ENCODE results near the gene PSMD9.
"Not testable (repeated sequence)": the region's sequence is repeated elsewhere in the genome, so short reads cannot be mapped to it uniquely, and the experiment has no call there.

The PSMD9 gene

GRCh38 chr12:121917950-121918678 lies 29.5 kb downstream of the PSMD9 start, which contains the start of gene CFAP251:
TSS of gene CFAP251 (plus strand) at chr12:121918592. CDS start at chr12:121921306, 2,714 bp downstream.
- peak; percentile 86 to 91 (median 89) for DNase-seq (ENCODE audit: low read depth in 2 of 3, low spot score in 2 of 3)

GRCh38 chr12:121918679-121919038 lies 30.1 kb downstream of the PSMD9 start:
- no peak for DNase-seq (ENCODE audit: low read depth in 2 of 3, low spot score in 2 of 3)

- no peak for DNase-seq (ENCODE audit: low read depth in 2 of 3, low spot score in 2 of 3)
Measured at GRCh38 chr12:121921066-121921465, 32.5 kb downstream of the PSMD9 start.

DNA sequence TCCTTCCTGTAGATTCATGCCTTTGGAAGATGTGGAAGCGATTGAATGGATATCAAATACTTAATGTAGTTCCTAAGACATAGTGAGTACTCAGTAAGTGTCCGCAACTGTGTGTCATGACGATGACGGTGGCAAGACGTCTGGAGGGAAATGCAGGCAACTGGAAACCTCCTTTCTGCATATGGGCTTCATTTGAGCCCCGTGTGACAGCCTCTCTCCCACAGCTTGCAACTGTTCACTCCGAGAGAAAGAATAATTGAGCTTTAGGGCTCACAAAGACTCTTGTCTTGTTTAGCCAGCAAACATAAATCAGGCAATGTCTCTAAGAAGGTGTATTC lies 36.7 kb downstream of the PSMD9 start:
- no peak for DNase-seq (ENCODE audit: low read depth in 2 of 3, low spot score in 2 of 3)

DNA sequence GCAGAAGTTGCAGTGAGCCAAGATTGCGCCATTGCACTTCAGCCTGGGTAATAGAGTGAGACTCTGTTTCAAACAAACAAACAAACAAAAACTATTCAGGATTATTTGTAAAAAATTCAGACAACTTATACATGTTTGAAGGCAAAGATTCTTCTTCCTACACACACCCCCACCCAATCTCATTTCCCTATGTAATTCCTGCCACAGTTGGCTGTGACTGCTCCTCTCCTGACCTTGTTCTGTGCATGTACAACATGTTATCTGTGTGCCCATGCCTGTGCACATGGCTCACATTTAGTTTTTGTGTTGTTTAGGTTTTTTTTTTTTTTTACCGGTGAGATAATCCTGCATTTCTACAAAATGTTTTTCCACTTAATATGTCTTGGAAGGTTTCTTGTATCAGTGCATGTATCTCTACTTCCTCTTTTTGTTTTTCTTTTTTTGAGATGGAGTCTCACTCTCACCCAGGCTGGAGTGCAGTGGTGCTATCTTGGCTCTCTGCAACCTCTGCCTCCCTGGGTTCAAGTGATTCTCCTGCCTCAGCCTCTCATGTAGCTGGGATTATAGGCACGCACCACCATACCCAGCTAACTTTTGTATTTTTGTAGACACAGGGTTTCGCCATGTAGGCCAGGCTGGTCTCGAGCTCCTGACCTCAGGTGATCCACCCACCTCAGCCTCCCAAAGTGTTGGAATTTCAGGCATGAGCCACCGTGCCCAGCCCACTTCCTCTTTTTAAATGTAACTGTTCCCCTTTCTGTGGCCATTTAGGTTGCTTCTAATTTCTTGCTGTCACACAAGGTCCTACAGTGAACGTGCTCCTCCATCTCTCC lies 38.5 kb downstream of the PSMD9 start:
- DNase-seq (ENCODE audit: low read depth in 2 of 3, low spot score in 2 of 3): no peak

DNA sequence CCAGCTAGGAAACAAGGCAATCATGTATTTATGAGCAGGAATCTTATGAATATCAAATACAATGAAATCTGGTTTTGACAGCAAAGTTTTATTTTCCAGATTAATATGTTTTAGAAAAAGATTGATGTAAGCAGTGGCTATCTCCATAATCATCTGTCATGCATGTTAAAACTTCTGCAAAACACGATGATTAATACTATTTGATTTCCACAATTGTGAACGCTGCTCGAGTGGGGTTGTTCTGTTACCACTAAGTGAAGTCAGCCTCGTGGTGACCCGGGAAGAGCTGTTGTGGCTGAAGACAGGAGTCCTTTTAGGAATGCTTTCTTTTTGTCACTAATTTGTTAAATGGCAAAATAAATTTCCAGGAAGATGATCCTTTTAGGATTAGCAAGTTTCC lies 39.2 kb downstream of the PSMD9 start:
- no peak for DNase-seq (ENCODE audit: low read depth in 2 of 3, low spot score in 2 of 3)

GRCh38 chr12:121929545-121929944 lies 41.0 kb downstream of the PSMD9 start:
- DNase-seq (ENCODE audit: low read depth in 2 of 3, low spot score in 2 of 3): not testable (repeated sequence)

GRCh38 chr12:121930862-121931261 lies 42.3 kb downstream of the PSMD9 start:
- DNase-seq (ENCODE audit: low read depth in 2 of 3, low spot score in 2 of 3): no peak

DNA sequence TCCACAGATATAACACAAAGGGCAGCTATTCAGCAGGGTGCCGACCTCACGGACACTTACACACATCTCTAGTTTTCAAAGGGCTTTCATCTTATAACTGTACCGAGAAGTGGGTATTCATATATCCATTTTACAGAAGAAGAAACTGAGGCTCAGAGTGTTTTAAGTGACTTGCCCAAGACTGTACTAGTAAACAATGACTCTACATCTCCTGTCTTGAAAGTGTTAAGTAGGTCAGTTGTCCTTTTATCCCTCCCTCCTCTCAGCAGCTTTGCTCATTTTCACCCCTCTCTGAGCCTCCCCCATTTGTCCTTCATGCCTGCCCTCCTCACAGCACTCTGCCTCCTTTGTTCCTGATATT lies 43.6 kb downstream of the PSMD9 start:
- no peak for DNase-seq (ENCODE audit: low read depth in 2 of 3, low spot score in 2 of 3)

- DNase-seq (ENCODE audit: low read depth in 2 of 3, low spot score in 2 of 3): no peak
Measured at GRCh38 chr12:121932914-121933521, 44.4 kb downstream of the PSMD9 start.

DNA sequence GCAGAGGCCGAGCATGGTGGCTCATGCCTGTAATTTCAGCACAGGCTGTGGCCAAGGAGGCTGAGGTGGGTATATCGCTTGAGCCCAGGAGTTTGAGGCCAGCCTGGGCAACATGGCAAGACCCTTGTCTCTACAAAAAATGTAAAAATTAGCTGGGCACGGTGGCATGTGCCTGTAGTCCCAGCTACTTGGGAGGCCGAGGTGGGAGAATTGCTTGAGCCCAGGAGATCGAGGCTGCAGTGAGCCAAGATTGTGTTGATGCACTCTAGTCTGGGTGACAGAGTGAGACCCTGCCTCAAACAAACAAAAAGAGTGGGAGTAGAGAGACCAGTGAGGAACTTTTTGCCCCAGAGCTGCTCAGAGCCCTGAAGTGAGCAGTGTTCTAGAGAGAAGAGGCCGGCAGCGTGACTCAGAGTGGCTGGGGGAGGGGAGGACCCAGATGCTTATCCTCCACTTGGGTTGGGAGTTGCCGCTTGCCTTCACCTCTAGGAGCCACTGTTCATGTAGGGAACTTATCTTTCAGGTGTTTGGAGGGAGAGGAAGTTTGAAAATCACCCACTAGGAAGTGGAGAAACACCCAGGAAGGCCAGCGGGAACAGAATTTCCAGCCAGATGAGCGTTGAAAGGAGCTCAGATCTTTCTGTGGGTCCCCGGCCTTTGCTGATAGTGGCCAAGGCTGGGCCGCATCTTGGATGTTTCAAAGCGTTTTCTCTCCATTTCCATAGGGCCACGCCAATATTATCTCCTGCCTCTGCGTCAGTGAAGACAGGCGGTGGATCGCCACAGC lies 45.1 kb downstream of the PSMD9 start:
- no peak for DNase-seq (ENCODE audit: low read depth in 2 of 3, low spot score in 2 of 3)

DNA sequence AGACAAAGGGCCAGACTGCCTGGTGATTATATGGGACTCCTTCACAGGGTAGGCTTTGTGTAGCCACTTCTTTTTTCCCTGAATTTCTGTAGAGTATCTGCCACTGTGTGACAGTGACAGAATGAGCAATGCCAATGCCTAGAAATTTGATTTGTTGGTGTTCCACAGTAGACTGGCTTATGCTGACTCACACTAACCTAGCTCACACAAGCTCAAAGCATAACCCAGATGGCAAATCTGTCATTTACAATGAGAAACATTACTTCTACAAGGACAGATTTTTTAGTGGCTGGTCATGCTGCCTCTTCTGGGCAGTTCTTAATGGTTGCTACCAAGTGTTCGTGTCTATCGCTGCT lies 45.7 kb downstream of the PSMD9 start:
- DNase-seq (ENCODE audit: low read depth in 2 of 3, low spot score in 2 of 3): no peak

DNA sequence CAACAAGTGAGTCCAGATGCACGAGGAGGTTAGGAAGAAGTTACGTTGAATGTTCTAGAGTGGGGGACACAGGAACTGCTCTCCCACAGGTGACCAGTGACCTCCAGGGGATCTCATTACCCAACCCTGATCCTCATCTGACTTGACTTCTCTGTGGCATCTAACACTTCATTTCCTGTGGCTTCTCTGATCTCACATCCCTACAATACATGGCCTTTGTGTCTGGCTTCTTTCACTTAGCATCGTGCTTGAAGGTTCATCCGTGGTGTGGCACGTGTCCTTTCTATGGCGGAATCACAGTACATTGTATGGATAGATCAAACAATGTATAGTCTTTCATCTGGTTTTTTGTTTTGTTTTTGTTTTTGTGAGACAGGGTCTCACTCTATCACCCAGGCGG lies 49.1 kb downstream of the PSMD9 start:
- DNase-seq (ENCODE audit: low read depth in 2 of 3, low spot score in 2 of 3): no peak

DNA sequence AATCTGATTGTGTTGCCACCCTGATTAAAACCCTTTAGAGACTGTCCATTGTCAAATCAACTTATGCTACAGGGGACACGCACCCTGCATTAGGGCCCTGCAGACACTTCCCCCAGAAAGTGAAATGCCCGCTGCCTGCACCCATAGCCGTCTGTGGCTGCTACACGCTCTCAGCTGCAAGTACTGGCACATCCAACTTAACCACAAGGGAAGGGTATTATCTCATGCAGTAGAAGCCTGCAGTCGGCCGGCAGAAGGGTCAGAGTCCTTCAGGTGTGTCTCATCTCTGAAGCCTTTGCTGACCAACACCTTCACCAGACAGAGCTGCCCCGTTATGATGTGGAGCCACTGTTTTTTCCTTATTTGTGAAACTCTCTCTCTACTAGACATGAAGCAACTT lies 50.6 kb downstream of the PSMD9 start:
- DNase-seq (ENCODE audit: low read depth in 2 of 3, low spot score in 2 of 3): no peak

DNA sequence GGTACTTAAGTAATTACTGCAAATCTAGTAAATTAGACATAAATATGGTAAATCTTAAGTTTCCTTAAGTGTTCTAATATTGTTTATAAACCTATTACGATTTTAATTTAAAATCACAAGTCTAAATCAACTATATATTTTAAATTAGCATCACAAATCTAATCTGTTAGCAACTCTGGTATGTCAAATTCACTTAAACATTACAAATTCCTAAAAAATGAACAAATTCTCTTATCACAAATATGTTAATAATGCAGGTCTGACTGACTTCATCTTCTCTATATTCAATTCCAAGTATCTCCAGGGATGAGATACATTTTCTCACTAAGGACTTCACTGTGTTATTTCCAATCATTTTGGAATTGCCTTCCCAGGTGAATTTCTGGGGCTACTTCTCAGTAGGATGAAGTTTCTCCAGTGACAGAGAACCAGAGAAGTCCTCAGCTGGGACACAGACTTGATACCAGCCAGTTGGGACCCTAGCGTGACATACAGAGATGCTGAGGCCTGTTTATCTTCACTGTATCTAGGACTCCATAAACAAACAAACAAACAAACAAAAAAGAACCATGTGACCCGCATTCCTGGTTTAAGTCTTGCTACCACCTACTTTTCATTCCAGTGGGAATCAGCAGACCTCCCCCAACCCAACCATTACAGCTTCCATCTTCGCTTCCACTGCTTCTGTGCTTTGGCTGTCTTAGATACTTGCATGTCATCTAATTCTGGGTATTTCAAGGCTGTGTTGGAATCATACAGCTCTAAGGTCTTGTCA lies 51.6 kb downstream of the PSMD9 start:
- no peak for DNase-seq (ENCODE audit: low read depth in 2 of 3, low spot score in 2 of 3)

DNA sequence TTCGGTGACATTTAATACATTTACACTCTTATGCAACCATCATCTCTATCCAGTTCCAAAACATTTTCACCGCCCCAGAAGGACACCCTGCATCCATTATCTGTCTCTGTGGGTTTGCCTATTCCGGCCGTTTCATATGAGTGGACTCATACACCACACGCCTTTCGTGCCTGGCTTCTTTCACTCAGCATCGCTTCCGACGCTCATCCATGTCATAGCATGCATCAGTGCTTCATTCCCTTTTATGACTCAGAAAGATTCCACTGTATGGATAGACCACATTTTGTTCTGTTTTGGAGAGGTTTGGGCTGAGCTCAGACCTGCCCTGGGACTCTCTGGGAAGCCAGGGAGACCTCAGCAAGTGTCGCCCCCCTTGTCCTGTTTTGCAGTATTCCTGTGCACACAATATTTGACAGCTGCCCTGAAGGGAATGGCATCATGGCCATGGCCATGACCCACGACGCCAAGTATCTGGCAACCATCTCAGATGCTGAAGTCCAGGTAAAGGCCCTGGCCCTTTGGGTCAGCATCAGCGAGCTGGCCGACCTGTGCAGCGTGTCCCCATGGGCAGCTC lies 53.6 kb downstream of the PSMD9 start:
- DNase-seq (ENCODE audit: low read depth in 2 of 3, low spot score in 2 of 3): no peak

DNA sequence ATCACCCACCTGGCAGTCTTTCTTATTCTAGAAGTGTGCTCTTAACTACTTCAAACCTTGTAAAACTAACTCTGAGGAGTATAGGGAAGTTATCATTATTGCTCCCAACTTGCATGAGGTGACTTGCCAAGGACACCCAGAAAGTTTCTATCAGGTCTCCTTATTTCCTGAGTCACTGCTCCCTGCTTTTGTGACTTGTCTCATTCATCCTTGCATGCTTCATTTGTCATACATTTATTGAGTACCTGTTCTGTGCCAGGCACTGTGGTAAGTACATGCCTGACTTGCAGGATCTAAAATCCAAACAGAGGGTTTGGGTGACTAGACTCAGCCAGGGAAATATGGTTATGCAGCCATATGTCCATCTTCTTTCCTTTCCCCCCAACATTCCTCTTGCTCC lies 55.3 kb downstream of the PSMD9 start:
- no peak for DNase-seq (ENCODE audit: low read depth in 2 of 3, low spot score in 2 of 3)

DNA sequence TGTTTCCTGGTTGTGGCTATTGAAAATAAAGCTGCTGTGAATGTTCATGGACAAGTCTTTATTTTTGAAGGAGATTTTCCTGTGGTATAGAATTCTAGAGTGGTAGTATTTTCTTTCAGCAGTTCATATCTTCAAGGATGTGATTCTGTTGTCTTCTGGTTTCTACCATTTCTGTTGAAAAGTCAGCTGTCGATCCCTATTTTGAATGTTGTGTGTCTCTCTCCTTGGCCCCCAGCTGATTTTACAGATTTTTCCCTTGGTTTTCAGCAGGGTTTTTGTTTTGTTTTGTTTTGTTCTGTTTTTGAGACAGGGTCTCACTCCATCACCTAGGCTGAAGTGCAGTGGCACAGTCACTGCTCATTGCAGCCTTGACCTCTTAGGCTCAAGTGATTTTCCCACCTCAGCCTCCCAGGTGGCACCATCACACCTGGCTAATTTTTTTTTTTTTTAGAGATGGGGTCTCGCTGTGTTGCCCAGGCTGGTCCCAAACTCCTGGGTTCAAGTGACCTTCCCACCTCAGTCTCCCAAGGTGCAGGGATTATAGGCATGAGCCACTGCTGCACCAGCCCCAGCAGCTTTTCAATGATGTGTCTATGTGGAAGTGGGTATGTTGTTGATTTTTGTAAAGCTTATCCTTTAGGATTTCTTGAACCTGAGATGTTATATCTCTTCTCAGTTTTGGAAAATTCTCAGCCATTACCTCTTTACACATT lies 57.9 kb downstream of the PSMD9 start:
- DNase-seq (ENCODE audit: low read depth in 2 of 3, low spot score in 2 of 3): no peak

DNA sequence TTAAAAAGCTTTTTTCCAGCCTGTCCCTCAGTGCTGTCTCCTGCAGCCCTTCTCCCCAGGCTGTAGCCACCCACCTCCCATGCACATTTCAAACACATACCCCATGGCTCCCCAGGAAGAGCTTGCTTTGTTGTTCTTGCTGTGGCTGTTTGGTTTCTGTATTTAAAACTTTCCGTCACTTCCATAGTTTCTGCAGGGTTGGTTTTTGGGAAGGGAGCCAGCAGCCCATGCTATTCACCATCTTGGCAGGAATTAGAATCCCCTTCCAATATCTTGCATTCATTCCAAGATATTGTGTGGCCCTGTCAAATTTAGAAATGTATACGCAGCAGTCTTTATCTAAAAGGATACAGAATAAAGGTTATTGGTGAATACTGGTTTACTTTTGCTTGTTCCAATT lies 59.4 kb downstream of the PSMD9 start:
- no peak for DNase-seq (ENCODE audit: low read depth in 2 of 3, low spot score in 2 of 3)

Data from activated CD8-positive, alpha-beta memory T cell treated with anti-CD3 and anti-CD28 coated beads for 48 hours (primary cell).